ENCODE results near the gene MATK.

Gene MATK

GRCh38 chr19:3814648-3815047, 28.5 kb upstream of the MATK start:
- no peak for DNase-seq

GRCh38 chr19:3813473-3814392, 27.6 kb upstream of the MATK start:
- DNase-seq = peak; percentile 32

- no peak for DNase-seq
These were observed 24.7 kb upstream of the MATK start for GRCh38 chr19:3810708-3811355.

GRCh38 chr19:3809881-3810707, 23.9 kb upstream of the MATK start:
- no peak for DNase-seq

- DNase-seq = no peak
These were observed 22.4 kb upstream of the MATK start for GRCh38 chr19:3808420-3809143.

- no peak for DNase-seq
These were observed 21.6 kb upstream of the MATK start for GRCh38 chr19:3807574-3808354.

GRCh38 chr19:3807131-3807480, 20.9 kb upstream of the MATK start:
- no peak for DNase-seq

GRCh38 chr19:3805859-3806258, 19.7 kb upstream of the MATK start:
- no peak for DNase-seq

- DNase-seq = no peak
These were observed 18.2 kb upstream of the MATK start for GRCh38 chr19:3804429-3804828.

GRCh38 chr19:3803986-3804385, 17.8 kb upstream of the MATK start:
- no peak for DNase-seq

GRCh38 chr19:3803114-3803888, 17.1 kb upstream of the MATK start:
- DNase-seq = no peak

GRCh38 chr19:3801412-3802096, 15.4 kb upstream of the MATK start:
- peak; percentile 65 for DNase-seq

GRCh38 chr19:3800996-3801395, 14.8 kb upstream of the MATK start:
- DNase-seq = no peak

GRCh38 chr19:3798137-3798536, 12.0 kb upstream of the MATK start:
- DNase-seq = peak; percentile 59

- no peak for DNase-seq
These were observed 10.2 kb upstream of the MATK start for GRCh38 chr19:3796358-3796757.

- no peak for DNase-seq
These were observed 7.6 kb upstream of the MATK start for GRCh38 chr19:3793799-3794198.

- no peak for DNase-seq
These were observed 5.9 kb upstream of the MATK start for GRCh38 chr19:3792114-3792513.

- no peak for DNase-seq
These were observed 4.8 kb upstream of the MATK start for GRCh38 chr19:3790941-3791340.

GRCh38 chr19:3790209-3790734, 4.1 kb upstream of the MATK start:
- no peak for DNase-seq

Measured in CD4-positive, alpha-beta T cell treated with Interleukin-21 for 1 hour (primary cell).